Skeletal muscle tissue (tissue), 4 donors: ENCODE data around the gene JMJD8. TPM values are rescaled to one million over a fixed set of nuclear protein-coding genes. Genes with fewer than 3 reads are reported as not detected.

Experiments
- H3K27ac ChIP-seq: one replicate; pipeline ENCODE4 v1.7.0; 2013; ENCODE audit warnings: mild to moderate bottlenecking, low read depth, low read length, inconsistent platforms
- H3K27me3 ChIP-seq, 3 donors: one replicate each; pipeline ENCODE4 v1.7.0; 2013; ENCODE audit warnings: low read length in 3 of 3; ENCODE audit not compliant: control insufficient read depth in 3 of 3, insufficient read depth in 3 of 3
- H3K36me3 ChIP-seq, 3 donors: one replicate each; pipeline ENCODE4 v1.7.0; 2013; ENCODE audit warnings: low read length in 3 of 3; ENCODE audit not compliant: control insufficient read depth in 3 of 3, insufficient read depth in 3 of 3
- H3K4me1 ChIP-seq, 3 donors: one replicate each; pipeline ENCODE4 v1.7.0; 2013; ENCODE audit warnings: low read length in 3 of 3, mild to moderate bottlenecking in 3 of 3; ENCODE audit not compliant: control insufficient read depth in 3 of 3, insufficient read depth in 3 of 3
- H3K4me3 ChIP-seq, 3 donors: one replicate each; pipeline ENCODE4 v1.7.0; 2013; ENCODE audit warnings: low read length in 3 of 3
- H3K9ac ChIP-seq, 3 donors: one replicate each; pipeline ENCODE4 v1.7.0; 2013; ENCODE audit warnings: low read length in 3 of 3, mild to moderate bottlenecking in 3 of 3, moderate library complexity in 2 of 3, low read depth in 1 of 3
- H3K9me3 ChIP-seq, 3 donors: one replicate each; pipeline ENCODE4 v1.7.0; 2013; ENCODE audit warnings: low read length in 3 of 3; ENCODE audit not compliant: control insufficient read depth in 3 of 3
- total RNA-seq: library from RNA; depleted of rRNA; stranded (reverse); fragments of >200 nt; gene quantifications from one replicate; pipeline ENCODE4 v1.2.3, GENCODE V29; 2014
- donor health status: Osteomylitis.

Gene JMJD8
- total RNA-seq, 1 donor from 2014 or later: 13.0 TPM

- Histone ChIP-seq H3K27ac (no peak overlapping the region), H3K36me3 (peaks cover 0 to 2% (median 2%) of the 10 kb centered on the region in 3 donors), H3K9ac (no peak overlapping the region), H3K27me3 (peaks cover 22 to 29% (median 23%) of the 10 kb centered on the region in 3 donors), H3K4me3 (no peak overlapping the region), H3K4me1 (peaks cover 34 to 40% (median 36%) of the 10 kb centered on the region in 3 donors), H3K9me3 (no peaks in the 10 kb centered on the region)
These were observed 38.9 kb upstream of the JMJD8 start for GRCh38 chr16:722835-723633.

DNA sequence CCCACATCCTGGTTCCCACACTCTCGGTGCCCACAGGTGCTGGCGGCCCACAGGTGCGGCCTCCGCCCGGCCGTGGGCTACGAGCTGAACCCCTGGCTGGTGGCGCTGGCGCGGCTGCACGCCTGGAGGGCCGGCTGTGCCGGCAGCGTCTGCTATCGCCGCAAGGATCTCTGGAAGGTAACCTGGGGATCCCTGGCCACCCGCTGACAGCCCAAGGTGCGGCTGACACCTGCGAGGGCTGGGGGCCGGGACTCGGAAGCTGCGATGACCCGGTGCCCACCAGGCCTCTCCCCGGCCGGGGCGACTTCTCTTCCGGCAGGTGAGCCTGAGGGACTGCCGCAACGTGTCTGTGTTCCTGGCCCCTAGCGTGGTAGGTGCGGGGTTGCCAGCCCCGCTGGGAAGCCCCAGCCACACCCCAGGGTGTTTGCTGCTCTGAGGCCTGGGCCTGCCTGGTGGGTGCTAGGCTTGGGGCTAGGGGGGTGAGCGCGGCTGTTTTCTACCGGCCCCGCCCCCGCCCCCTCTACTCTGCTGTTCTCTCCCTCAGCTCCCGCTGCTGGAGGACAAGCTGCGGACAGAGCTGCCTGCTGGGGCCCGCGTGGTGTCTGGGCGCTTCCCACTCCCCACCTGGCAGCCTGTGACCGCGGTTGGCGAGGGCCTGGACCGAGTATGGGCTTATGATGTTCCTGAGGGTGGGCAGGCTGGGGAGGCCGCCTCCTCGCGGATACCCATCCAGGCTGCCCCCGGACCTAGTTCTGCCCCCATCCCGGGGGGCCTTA is 37.8 kb upstream of the JMJD8 start:
- Histone ChIP-seq H3K27ac (no peak overlapping the region), H3K9ac (peak overlapping the region in 2 of 3 donors; percentile 88 to 97), H3K27me3 (peaks cover 15 to 22% (median 16%) of the 10 kb centered on the region in 3 donors), H3K4me3 (peak overlapping the region; percentile 30 to 89 (median 88)), H3K4me1 (peaks cover 26 to 33% (median 29%) of the 10 kb centered on the region in 3 donors), H3K9me3 (no peaks in the 10 kb centered on the region), H3K36me3 (peaks cover 0 to 2% (median 2%) of the 10 kb centered on the region in 3 donors)

DNA sequence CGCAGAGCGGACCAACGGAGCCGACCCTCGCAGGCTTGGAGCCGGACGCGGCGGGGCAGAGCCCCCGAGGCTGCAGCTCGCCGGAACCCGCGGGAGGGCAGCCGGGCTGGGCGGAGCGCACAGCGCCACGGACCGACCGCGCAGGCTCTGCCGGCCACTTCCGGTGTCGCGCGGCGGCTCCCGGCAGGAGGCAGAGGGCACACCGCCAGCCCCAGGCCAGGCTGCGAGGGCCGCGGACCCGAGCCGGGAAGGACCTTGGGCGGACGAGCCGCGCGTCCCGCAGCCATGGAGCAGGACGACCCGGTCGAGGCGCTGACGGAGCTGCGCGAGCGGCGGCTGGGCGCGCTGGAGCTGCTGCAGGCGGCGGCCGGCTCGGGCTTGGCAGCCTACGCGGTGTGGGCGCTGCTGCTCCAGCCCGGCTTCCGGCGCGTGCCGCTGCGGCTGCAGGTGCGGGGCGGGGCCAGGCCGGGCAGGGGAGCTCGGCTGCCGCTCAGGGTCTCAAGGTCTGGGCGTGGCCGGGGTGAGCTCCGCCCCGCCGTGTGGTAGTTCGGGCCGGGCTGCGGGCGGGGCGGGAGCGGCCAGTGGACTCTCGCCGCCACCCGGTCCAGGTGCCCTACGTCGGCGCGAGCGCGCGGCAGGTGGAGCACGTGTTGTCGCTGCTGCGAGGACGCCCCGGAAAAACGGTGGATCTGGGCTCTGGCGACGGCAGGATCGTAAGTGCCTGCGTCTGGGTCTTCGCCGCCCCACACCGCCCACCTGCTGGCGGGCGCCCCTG is 37.0 kb upstream of the JMJD8 start, which contains the start of gene ANTKMT:
Gene ANTKMT (plus strand): TSS at position 157 of the 775 bp plus-strand sequence. CDS start 129 bp downstream, at position 286.
- H3K36me3 ChIP-seq: peaks cover 0 to 2% (median 2%) of the 10 kb centered on the region in 3 donors
- peaks cover 26 to 35% (median 30%) of the 10 kb centered on the region in 3 donors for H3K4me1 ChIP-seq
- H3K4me3 ChIP-seq: peak within 1 kb of the TSS; percentile 71 to 89 (median 88)
- no peaks in the 10 kb centered on the region for H3K9me3 ChIP-seq
- peak within 1 kb of the TSS; percentile 79 for H3K27ac ChIP-seq
- H3K27me3 ChIP-seq: peaks cover 9 to 17% (median 11%) of the 10 kb centered on the region in 3 donors
- H3K9ac ChIP-seq: peak within 1 kb of the TSS; percentile 80 to 97 (median 88)

DNA sequence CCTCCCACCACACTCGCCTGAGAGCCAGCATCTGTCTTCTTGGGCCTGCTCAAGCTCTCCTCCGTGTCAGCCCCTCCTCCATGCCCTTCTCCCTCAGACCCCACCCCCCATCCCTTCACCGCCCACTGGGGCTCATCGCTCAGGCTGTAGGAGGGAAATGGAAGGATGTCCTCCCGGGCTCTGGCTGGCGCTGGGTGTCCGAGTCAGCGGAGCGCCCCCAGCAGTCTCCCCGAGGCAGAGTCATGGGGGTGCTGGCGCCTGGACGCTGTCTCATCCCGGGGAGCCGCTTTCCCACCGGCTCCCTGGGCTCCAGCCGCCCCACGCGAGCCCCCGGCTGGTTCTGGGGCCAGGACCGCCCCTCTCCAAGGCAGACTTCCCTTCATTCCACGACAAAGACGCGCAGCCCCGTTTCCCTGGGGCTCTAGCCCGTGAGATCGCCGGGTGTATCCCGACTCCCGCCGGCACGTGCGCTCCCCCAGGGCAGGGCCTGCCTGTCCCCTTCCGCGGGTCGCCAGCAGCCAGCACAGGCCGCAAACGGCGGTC is 36.4 kb upstream of the JMJD8 start:
- peaks cover 29 to 40% (median 35%) of the 10 kb centered on the region in 3 donors for H3K4me1 ChIP-seq
- H3K9me3 ChIP-seq: no peaks in the 10 kb centered on the region
- H3K27me3 ChIP-seq: peaks cover 2 to 10% (median 4%) of the 10 kb centered on the region in 3 donors
- H3K27ac ChIP-seq: peak overlapping the region; percentile 79
- H3K36me3 ChIP-seq: peaks cover 0 to 2% (median 2%) of the 10 kb centered on the region in 3 donors
- H3K9ac ChIP-seq: peak overlapping the region; percentile 80 to 97 (median 88)
- H3K4me3 ChIP-seq: peak overlapping the region; percentile 71 to 89 (median 88)

DNA sequence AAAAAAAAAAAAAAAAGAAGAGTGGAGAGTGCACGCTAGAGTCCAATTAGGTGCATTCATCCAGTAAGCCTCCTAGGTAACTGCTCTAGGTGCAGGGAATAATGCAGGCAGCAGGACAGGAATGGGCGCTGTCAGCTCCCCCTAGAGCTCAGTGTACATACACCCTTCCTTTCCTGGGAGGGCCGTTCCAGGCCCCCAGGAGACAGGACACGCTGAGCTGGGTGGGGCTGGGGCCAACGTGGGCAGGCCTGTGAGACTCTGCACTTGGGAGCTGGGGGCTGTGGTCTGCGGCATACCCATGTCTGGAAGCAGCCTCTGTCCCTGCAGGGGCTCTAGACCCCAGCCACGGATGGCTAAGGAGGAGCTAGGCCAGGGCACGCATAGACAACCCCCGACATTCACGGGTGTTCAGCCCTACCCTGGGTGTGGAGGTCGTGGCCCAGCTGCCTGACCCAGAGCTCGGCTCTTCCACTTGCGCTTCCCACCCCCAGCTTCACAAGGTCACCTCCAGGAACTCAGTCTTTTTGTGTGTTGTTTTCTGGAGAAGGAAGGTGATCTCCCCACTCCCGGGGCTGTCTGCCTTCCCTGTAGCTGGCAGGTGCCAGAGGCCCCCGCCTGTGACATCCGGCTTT is 35.8 kb upstream of the JMJD8 start:
- peak overlapping the region; percentile 80 to 97 (median 88) for H3K9ac ChIP-seq

GRCh38 chr16:718922-719321 is 34.8 kb upstream of the JMJD8 start:
- Histone ChIP-seq H3K4me1 (peaks cover 37 to 51% (median 38%) of the 10 kb centered on the region in 3 donors), H3K27me3 (peaks cover 0 to 3% (median 3%) of the 10 kb centered on the region in 3 donors)

More for the DNA sequence above, 35.8 kb upstream of the JMJD8 start:
- Histone ChIP-seq H3K4me3 (peak overlapping the region; percentile 71 to 89 (median 88)), H3K9me3 (no peaks in the 10 kb centered on the region), H3K27me3 (peaks cover 0 to 5% (median 0%) of the 10 kb centered on the region in 3 donors), H3K36me3 (peaks cover 0 to 2% (median 2%) of the 10 kb centered on the region in 3 donors), H3K27ac (peak overlapping the region; percentile 79), H3K4me1 (peaks cover 29 to 42% (median 35%) of the 10 kb centered on the region in 3 donors)

GRCh38 chr16:718389-718788 is 34.3 kb upstream of the JMJD8 start:
- no peak overlapping the region for H3K9ac ChIP-seq
- H3K4me1 ChIP-seq: peaks cover 38 to 51% (median 38%) of the 10 kb centered on the region in 3 donors

More at GRCh38 chr16:718922-719321, 34.8 kb upstream of the JMJD8 start:
- Histone ChIP-seq H3K27ac (no peak overlapping the region), H3K36me3 (peaks cover 0 to 2% (median 2%) of the 10 kb centered on the region in 3 donors), H3K9ac (peak overlapping the region in 1 of 3 donors; percentile 45), H3K9me3 (no peaks in the 10 kb centered on the region), H3K4me3 (no peak overlapping the region)

GRCh38 chr16:717450-718245 is 33.5 kb upstream of the JMJD8 start:
- Histone ChIP-seq H3K36me3 (peaks cover 0 to 2% (median 2%) of the 10 kb centered on the region in 3 donors), H3K4me3 (no peak overlapping the region), H3K9ac (no peak overlapping the region), H3K27ac (no peak overlapping the region), H3K9me3 (no peaks in the 10 kb centered on the region), H3K27me3 (peaks cover 0 to 7% (median 5%) of the 10 kb centered on the region in 3 donors), H3K4me1 (peaks cover 38 to 53% (median 38%) of the 10 kb centered on the region in 3 donors)

More at GRCh38 chr16:718389-718788, 34.3 kb upstream of the JMJD8 start:
- H3K27me3 ChIP-seq: peaks cover 0 to 7% (median 5%) of the 10 kb centered on the region in 3 donors
- peaks cover 0 to 2% (median 2%) of the 10 kb centered on the region in 3 donors for H3K36me3 ChIP-seq
- no peaks in the 10 kb centered on the region for H3K9me3 ChIP-seq
- H3K4me3 ChIP-seq: no peak overlapping the region
- H3K27ac ChIP-seq: no peak overlapping the region
